KBM-7 (cell line): ENCODE data around the gene SELENOM.

Experiments
- DNase-seq: peaks from one replicate; pipeline ENCODE4 v3.0.0-alpha.2; 2015
- in situ Hi-C: fragments of 300-500 bp; cut with MboI; formaldehyde crosslinking; loops from 2 replicates; pipeline ENCODE4 v1.14.3; 2020; ENCODE audit warnings: low sequenced_read_pairs, low pct_unique_long_range_greater_than_20kb, mixed read lengths

Gene SELENOM

DNA sequence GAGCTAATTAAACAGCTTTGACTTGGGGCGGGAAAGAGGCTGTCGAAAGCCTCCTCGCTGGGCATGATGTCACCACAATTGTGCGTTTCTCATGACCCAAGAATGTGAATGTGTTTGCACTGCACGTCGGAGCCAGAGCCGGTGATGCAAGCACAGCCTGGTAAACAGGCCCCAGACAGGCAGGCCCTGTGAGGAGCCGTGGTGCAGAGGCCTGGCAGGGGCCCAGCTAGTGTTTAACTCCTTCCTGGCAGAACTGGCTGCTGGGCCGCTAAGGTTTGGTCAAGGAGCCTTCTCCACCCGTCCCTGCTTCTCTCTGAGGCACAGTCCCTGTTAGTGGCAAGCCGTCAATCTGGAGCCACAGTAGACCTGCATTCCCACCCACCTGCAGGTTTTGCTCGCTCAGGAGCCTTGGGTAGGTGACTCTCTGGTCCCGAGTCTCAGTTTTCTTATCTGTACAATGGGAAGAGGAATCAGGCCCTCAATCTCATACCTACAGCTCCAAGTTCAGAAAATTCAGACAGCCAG, 51.7 kb downstream of the SELENOM start:
- in situ Hi-C loops = no loop called here

DNA sequence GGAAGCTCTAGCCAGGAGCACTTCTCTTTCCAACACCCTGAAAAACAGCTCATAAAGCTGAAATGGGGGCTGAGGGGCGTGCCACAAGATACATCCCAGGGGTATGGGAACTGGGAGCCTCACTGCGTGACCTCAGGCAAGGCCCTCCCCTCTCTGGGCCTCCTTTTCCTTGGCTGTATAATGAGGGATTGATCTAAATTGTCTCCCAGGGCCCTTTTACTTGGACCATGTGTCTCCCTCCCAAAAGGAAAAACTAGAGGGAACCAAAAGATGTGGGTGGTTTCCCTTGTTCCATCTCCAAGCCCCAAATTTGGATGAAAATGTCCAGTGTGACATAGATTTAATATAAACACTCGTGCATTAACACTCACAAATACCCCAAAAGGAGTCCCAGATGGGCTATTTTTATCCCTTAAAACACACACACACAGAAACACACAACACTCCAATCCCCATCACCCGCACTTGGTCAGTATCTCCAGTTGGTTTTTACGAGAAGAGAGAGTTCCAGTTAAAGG, 52.2 kb downstream of the SELENOM start:
- in situ Hi-C loops = no loop called here

More for the DNA sequence above, 51.7 kb downstream of the SELENOM start:
- no peak for DNase-seq

More for the DNA sequence above, 52.2 kb downstream of the SELENOM start:
- DNase-seq = no peak
